Body of pancreas (tissue), 4 donors: ENCODE data around the gene ARL2BP.

ENCODE experiments used
- POLR2A ChIP-seq, 3 donors: fragments of 450-650 bp; IDR thresholded peaks; one replicate each; pipeline ENCODE4 v1.6.1; 2016; ENCODE audit warnings: antibody characterized with exemption in 3 of 3, mild to moderate bottlenecking in 2 of 3
- TF ChIP-seq, protein P1 (sequence below), 7 experiments: fragments of 450-650 bp in 4 of 7; fragments of 200-600 bp in 3 of 7; sonication (generic) in 3 of 7; IDR thresholded peaks; one replicate each; pipeline ENCODE4 v1.5.1; 2016 to 2019; ENCODE audit warnings: antibody characterized with exemption in 7 of 7

DNA sequence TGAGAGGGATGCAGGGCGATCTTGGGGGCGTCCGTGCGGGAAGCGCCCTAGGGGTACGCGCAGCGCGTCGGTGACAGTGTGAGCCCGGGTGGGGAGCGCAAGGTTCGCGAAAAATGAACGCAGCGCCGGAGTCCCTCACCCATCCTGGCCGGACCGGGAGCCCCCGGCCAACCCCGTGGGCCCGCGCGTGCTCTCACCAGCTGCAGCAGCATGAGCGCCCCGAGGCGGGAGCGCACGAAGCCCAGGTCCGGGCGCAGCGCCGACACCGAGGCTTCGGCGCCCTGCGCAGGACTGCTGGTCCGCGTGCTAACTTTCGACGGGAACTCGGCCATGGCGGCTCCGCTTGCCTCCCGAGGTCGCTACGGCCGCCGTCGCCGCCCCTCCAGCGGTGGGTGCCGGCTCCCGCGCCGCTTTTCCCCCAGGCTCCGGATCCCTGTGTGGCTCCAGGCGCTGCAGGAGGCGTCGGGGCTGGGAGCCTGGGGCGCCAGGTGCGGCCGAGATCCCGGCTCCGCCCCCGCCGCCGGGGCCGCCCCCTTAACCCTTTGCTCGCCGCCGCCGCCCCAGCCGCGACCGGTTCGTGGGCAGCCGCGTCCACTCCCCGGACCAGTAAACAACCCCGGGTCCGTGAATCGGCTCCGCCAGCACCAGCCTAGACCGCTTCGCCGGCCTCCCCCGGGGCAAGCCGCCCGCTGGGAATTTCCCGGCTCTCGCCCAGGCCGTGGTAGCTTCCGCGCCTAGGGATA is 39.3 kb downstream of the ARL2BP start, which contains the start of gene PLLP:
- TF ChIP-seq, protein P1, sequence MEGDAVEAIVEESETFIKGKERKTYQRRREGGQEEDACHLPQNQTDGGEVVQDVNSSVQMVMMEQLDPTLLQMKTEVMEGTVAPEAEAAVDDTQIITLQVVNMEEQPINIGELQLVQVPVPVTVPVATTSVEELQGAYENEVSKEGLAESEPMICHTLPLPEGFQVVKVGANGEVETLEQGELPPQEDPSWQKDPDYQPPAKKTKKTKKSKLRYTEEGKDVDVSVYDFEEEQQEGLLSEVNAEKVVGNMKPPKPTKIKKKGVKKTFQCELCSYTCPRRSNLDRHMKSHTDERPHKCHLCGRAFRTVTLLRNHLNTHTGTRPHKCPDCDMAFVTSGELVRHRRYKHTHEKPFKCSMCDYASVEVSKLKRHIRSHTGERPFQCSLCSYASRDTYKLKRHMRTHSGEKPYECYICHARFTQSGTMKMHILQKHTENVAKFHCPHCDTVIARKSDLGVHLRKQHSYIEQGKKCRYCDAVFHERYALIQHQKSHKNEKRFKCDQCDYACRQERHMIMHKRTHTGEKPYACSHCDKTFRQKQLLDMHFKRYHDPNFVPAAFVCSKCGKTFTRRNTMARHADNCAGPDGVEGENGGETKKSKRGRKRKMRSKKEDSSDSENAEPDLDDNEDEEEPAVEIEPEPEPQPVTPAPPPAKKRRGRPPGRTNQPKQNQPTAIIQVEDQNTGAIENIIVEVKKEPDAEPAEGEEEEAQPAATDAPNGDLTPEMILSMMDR (IDR thresholded peaks at IDR 0.05) = no peak
- TF ChIP-seq POLR2A (IDR thresholded peaks at IDR 0.05) = peak; percentile 48 to 58 (median 56)
